Muscle layer of duodenum (tissue), 2 donors: ENCODE data around the gene TADA3.

Source experiments
- H3K27ac ChIP-seq: one replicate; pipeline ENCODE4 v1.7.0; 2013; ENCODE audit warnings: mild to moderate bottlenecking, low read length
- H3K27me3 ChIP-seq: one replicate; pipeline ENCODE4 v1.7.0; 2013; ENCODE audit warnings: low read depth, mild to moderate bottlenecking, control low read depth, low read length
- H3K36me3 ChIP-seq, 2 donors: one replicate each; pipeline ENCODE4 v1.7.0; 2013; ENCODE audit warnings: low read length in 2 of 2, control low read depth in 1 of 2, mild to moderate bottlenecking in 1 of 2; ENCODE audit not compliant: insufficient read depth in 2 of 2, control insufficient read depth in 1 of 2
- H3K4me1 ChIP-seq, 2 donors: one replicate each; pipeline ENCODE4 v1.7.0; 2013; ENCODE audit warnings: low read length in 2 of 2, mild to moderate bottlenecking in 2 of 2, control low read depth in 1 of 2, moderate library complexity in 1 of 2; ENCODE audit not compliant: insufficient read depth in 2 of 2, control insufficient read depth in 1 of 2
- H3K4me3 ChIP-seq, 2 donors: one replicate each; pipeline ENCODE4 v1.7.0; 2013; ENCODE audit warnings: low read length in 2 of 2, low read depth in 1 of 2, mild to moderate bottlenecking in 1 of 2
- H3K9me3 ChIP-seq, 2 donors: one replicate each; pipeline ENCODE4 v1.7.0; 2013; ENCODE audit warnings: low read length in 2 of 2, control low read depth in 1 of 2, mild to moderate bottlenecking in 1 of 2; ENCODE audit not compliant: control insufficient read depth in 1 of 2
- donor health status: healthy.

The TADA3 gene

DNA sequence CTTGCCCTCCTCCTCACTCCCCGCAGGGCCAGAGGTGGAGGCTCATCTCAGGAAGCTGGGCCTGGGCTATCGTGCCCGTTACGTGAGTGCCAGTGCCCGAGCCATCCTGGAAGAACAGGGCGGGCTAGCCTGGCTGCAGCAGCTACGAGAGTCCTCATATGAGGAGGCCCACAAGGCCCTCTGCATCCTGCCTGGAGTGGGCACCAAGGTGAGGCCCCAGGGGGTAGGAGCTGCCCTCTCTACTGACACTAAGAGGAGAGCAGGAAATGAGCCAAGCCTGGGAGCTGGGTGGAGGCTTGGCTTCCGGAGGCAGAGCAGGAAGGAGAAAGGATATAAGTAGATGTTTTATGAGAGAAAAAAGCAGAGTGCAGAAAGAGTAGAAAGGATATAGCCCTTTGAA, 37.6 kb downstream of the TADA3 start:
- H3K27me3 ChIP-seq: no peaks in the 10 kb centered on the region
- peaks cover 9 to 28% of the 10 kb centered on the region in 2 donors for H3K4me1 ChIP-seq
- H3K4me3 ChIP-seq: no peak overlapping the region
- peaks cover 22 to 68% of the 10 kb centered on the region in 2 donors for H3K36me3 ChIP-seq
- no peak overlapping the region for H3K27ac ChIP-seq
- no peaks in the 10 kb centered on the region for H3K9me3 ChIP-seq

DNA sequence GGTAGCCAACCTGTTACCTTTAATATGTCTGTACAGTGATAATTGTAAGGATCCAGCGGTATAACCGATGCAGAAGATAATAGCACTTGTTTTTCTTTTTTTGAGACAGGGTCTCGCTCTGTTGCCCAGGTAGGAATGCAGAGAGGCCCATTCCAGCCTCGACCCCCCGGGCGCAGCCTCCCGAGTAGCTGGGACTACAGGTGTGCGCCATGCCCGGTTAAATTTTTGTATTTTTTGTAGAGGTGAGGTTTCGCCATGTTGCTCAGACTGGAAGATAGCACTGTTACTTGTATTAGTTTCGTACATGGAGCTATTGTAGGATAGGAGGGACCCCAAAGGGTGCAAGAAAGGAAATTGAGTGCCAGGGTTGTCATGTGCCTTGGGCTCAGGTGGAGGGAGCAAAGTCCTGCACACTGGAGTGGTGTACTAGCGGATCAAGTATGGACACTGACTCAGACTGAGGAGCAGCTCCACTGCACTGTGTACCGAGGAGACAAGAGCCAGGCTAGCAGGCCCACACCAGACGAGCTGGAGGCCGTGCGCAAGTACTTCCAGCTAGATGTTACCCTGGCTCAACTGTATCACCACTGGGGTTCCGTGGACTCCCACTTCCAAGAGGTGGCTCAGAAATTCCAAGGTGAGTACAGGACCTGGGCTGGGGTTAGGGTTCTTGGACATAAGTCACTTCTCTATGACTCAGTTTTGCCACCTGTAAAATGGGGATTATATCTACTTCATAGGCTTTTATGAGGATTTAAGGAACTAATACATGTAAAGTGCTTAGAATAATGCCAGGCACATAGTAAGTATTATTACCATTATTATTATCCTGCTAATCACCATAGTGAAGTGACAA, 41.5 kb downstream of the TADA3 start:
- no peaks in the 10 kb centered on the region for H3K9me3 ChIP-seq
- peaks cover 9 to 32% of the 10 kb centered on the region in 2 donors for H3K4me1 ChIP-seq
- peak overlapping the region; percentile 90 for H3K4me3 ChIP-seq
- H3K27ac ChIP-seq: peak overlapping the region; percentile 81
- no peaks in the 10 kb centered on the region for H3K27me3 ChIP-seq
- peaks cover 18 to 55% of the 10 kb centered on the region in 2 donors for H3K36me3 ChIP-seq

DNA sequence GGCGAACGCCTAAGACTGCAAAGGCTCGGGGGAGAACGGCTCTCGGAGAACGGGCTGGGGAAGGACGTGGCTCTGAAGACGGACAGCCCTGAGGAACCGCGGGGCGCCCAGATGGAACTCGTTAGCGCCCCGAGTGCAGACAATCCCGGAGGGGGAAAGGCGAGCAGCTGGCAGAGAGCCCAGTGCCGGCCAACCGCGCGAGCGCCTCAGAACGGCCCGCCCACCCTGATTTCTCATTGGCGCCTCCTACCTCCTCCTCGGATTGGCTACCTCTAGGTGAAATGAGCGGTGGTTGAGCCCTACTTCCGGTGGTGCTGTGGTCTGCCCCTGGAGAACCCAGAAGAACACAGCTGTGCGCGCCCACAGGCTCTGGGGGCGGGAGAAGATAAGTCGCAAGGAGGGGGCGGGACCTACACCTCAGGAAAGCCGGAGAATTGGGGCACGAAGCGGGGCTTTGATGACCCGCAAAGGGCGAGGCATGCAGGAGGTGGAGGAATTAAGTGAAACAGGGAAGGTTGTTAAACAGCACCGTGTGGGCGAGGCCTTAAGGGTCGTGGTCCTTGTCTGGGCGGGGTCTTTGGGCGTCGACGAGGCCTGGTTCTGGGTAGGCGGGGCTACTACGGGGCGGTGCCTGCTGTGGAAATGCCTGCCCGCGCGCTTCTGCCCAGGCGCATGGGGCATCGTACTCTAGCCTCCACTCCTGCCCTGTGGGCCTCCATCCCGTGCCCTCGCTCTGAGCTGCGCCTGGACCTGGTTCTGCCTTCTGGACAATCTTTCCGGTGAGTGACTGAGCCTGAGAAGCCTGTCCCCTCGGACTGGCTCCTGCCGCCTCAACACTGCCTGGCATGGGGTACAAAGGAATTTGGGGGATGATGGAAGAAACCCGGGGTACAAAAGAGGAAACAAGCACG, 42.4 kb downstream of the TADA3 start, which contains the start of gene OGG1:
Gene OGG1 (plus strand): TSS at position 308 of the 911 bp plus-strand sequence. CDS start 335 bp downstream, at position 643.
- H3K4me3 ChIP-seq: peak within 1 kb of the TSS; percentile 90
- H3K36me3 ChIP-seq: peaks cover 26 to 57% of the 10 kb centered on the region in 2 donors
- H3K27ac ChIP-seq: peak within 1 kb of the TSS; percentile 81
- peaks cover 9 to 28% of the 10 kb centered on the region in 2 donors for H3K4me1 ChIP-seq
- no peaks in the 10 kb centered on the region for H3K27me3 ChIP-seq
- no peaks in the 10 kb centered on the region for H3K9me3 ChIP-seq

DNA sequence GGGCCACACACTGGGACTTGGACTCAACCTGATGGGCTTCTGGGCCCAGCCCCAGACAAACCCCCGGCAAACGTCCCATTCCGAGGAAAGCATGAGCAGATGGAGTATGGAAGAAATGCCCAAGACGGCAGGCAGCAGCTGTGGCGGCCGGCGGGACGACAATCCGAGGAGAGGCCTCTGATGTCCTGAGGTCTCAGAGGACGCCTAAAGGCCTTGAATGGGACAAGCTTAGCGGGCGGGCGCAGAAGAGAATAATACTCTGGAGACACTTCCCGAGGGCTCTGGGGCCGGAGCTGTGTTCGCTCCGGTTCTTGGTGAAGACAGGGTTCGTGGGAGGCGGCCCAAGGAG, 43.0 kb downstream of the TADA3 start:
- Histone ChIP-seq H3K36me3 (peaks cover 32 to 57% of the 10 kb centered on the region in 2 donors), H3K27ac (peak overlapping the region; percentile 81), H3K4me1 (peaks cover 9 to 23% of the 10 kb centered on the region in 2 donors), H3K4me3 (peak overlapping the region; percentile 90), H3K27me3 (no peaks in the 10 kb centered on the region), H3K9me3 (no peaks in the 10 kb centered on the region)

DNA sequence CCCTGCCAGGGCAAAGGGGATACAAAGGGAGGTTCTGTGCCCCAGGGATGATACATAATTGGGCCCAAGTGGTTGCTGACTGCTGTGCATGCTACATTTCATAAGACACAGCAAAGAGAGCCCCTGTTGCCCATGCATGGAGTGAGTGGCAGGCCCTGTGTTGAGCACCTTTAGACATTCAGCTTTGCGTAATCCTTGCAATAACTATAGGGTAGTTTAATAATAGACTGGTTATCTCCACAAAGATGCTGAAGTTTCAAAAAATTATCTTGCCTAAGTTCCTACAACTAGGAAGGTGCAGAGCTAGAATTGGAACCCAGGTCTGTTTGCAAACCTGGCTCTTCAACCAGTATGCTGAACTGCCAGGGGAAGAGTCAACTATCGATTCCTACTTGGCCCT, 44.2 kb downstream of the TADA3 start:
- Histone ChIP-seq H3K4me1 (peaks cover 9 to 23% of the 10 kb centered on the region in 2 donors), H3K4me3 (no peak overlapping the region), H3K27me3 (no peaks in the 10 kb centered on the region), H3K36me3 (peaks cover 43 to 64% of the 10 kb centered on the region in 2 donors), H3K27ac (no peak overlapping the region), H3K9me3 (no peaks in the 10 kb centered on the region)

DNA sequence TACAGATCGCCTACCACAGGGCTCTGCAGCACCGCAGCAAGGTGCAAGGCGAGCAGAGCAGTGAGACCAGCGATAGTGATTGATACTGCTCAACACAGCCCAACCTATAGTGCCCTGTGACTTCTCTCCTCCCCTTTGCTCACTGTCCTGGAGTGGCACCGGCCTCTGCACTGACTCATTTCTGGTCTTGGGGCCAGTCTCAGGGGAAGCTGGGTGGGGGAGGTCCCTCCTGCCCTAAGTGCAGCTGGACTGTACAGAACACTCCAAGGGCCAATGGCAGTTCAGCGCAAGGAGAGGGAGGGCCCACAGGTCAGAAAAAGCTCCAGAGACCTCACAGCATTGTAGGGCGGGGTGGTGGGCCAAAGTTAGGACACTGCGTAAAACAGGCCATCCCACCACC, 45.0 kb downstream of the TADA3 start:
- Histone ChIP-seq H3K27ac (no peak overlapping the region), H3K9me3 (no peaks in the 10 kb centered on the region), H3K36me3 (peaks cover 51 to 67% of the 10 kb centered on the region in 2 donors), H3K4me1 (peaks cover 9 to 23% of the 10 kb centered on the region in 2 donors), H3K27me3 (no peaks in the 10 kb centered on the region), H3K4me3 (no peak overlapping the region)

DNA sequence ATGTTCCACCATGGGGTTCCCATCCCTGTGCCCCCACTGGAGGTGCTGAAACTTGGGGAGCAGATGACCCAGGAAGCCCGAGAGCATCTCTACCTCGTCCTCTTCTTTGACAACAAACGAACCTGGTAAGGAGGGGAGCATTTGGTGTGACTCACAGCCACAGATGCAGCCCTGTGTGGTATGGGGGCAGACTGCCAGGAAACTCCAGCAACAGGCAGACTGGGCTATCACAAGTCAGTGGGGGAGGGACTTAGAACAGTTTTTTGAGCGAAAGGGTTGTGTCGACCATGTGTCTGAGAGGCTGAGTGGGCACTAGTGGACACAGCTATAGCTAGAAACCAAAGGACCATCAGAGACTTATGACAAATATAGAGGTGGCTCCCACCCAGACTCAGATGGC, 45.9 kb downstream of the TADA3 start:
- Histone ChIP-seq H3K4me1 (peaks cover 8 to 17% of the 10 kb centered on the region in 2 donors), H3K27ac (no peak overlapping the region), H3K27me3 (no peaks in the 10 kb centered on the region), H3K9me3 (no peaks in the 10 kb centered on the region), H3K4me3 (no peak overlapping the region), H3K36me3 (peaks cover 59 to 67% of the 10 kb centered on the region in 2 donors)

DNA sequence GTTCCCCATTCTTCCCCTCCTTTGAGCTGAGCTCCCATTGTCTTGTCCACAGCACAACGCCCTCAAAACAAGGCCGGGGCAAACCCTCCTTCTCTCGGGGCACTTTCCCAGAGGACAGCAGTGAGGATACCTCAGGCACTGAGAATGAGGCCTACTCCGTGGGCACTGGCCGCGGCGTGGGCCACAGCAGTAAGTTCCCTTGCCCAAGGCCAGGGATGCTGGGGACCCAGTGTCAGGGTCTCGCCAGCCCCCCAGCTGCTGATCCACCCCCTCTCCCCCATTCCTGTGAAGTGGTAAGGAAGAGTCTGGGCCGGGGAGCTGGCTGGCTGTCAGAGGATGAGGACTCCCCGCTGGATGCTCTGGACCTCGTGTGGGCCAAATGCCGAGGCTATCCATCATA, 46.8 kb downstream of the TADA3 start:
- Histone ChIP-seq H3K36me3 (peaks cover 65 to 74% of the 10 kb centered on the region in 2 donors), H3K4me3 (no peak overlapping the region), H3K4me1 (peaks cover 0 to 9% of the 10 kb centered on the region in 2 donors)

DNA sequence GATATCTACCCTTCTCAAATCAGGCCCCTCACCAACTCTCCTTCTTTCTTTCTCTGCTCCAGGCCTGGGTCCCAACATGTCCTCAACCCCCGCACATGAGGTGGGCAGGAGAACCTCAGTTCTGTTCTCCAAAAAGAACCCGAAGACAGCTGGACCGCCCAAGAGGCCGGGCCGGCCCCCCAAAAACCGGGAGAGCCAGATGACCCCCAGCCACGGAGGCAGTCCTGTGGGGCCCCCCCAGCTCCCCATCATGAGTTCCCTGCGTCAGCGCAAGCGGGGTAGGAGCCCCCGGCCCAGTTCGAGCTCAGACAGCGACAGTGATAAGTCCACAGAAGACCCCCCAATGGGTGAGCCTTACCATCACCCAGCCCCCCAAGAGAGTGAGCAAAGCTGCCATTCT, 48.1 kb downstream of the TADA3 start:
- Histone ChIP-seq H3K4me1 (peaks cover 0 to 1% of the 10 kb centered on the region in 2 donors), H3K36me3 (peaks cover 79 to 88% of the 10 kb centered on the region in 2 donors), H3K27me3 (no peaks in the 10 kb centered on the region), H3K4me3 (no peak overlapping the region), H3K9me3 (no peaks in the 10 kb centered on the region), H3K27ac (no peak overlapping the region)

More for the DNA sequence above, 46.8 kb downstream of the TADA3 start:
- Histone ChIP-seq H3K27me3 (no peaks in the 10 kb centered on the region), H3K27ac (no peak overlapping the region), H3K9me3 (no peaks in the 10 kb centered on the region)

DNA sequence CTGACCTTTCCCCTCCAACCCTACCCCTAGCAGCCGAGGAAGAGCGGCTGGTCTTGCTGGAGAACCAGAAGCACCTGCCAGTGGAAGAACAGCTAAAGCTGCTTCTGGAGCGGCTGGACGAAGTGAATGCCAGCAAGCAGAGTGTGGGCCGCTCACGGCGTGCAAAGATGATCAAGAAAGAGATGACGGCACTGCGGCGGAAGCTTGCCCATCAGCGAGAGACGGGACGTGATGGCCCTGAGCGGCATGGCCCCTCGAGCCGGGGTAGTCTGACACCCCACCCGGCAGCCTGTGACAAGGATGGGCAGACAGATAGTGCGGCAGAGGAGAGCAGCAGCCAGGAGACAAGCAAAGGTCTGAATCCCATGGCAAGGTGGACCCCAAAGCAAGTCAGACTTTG, 48.7 kb downstream of the TADA3 start:
- Histone ChIP-seq H3K4me3 (no peak overlapping the region), H3K27me3 (no peaks in the 10 kb centered on the region), H3K4me1 (no peaks in the 10 kb centered on the region), H3K27ac (no peak overlapping the region), H3K9me3 (no peaks in the 10 kb centered on the region), H3K36me3 (peaks cover 85 to 94% of the 10 kb centered on the region in 2 donors)

DNA sequence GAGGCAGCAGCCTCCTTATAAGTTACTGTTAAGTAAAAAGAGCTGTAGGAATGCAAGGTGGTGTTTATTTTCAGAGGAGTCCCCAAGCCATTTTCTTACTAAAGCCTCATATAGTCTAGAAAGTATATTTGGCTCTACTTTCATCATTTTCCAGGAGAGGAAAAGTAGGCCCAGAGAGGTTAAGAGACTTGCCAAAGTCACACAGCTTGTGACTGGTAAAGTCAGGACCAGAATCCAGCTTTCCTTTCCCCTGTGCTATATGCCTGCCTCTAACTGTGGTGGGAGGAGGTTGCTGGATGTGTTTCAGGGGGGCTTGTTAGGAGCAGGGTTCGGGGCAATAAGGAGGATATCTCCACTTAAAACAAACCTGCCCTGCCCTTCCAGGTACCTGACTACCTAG, 49.7 kb downstream of the TADA3 start:
- no peaks in the 10 kb centered on the region for H3K9me3 ChIP-seq
- no peak overlapping the region for H3K27ac ChIP-seq
- no peaks in the 10 kb centered on the region for H3K27me3 ChIP-seq
- H3K36me3 ChIP-seq: peaks cover 95 to 100% of the 10 kb centered on the region in 2 donors
- H3K4me1 ChIP-seq: no peaks in the 10 kb centered on the region
- H3K4me3 ChIP-seq: no peak overlapping the region
